Smooth muscle cell (in vitro differentiated cells): ENCODE results near the gene ZNF549. TPM values are rescaled to one million over a fixed set of nuclear protein-coding genes. Genes with fewer than 3 reads are reported as not detected.

ENCODE experiments used
- DNase-seq: peaks from one replicate; lab custom pipeline; 2025; ENCODE audit not compliant: unreplicated experiment; lab: John Stamatoyannopoulos, UW
- H2AFZ ChIP-seq: fragments of 200-600 bp; sonication (generic); 2 replicates; pipeline ENCODE4 v1.6.0; 2016; ENCODE audit warnings: antibody characterized with exemption, low read depth, mild to moderate bottlenecking
- H3F3A ChIP-seq: fragments of 200-600 bp; sonication (generic); 2 replicates; pipeline ENCODE4 v1.6.0; 2017; ENCODE audit warnings: antibody characterized with exemption, low read depth
- H3K27ac ChIP-seq: fragments of 200-600 bp; sonication (generic); 2 replicates; pipeline ENCODE4 v1.5.1; 2016; ENCODE audit warnings: low read depth, mild to moderate bottlenecking
- H3K27me3 ChIP-seq: fragments of 200-600 bp; sonication (generic); 2 replicates; pipeline ENCODE4 v1.6.1; 2016; ENCODE audit warnings: low read depth, mild to moderate bottlenecking
- H3K36me3 ChIP-seq: fragments of 200-600 bp; sonication (generic); 2 replicates; pipeline ENCODE4 v1.5.1; 2016; ENCODE audit warnings: low read depth
- H3K4me1 ChIP-seq: fragments of 200-600 bp; sonication (generic); 2 replicates; pipeline ENCODE4 v1.5.1; 2016; ENCODE audit warnings: low read depth
- H3K4me2 ChIP-seq: fragments of 200-600 bp; sonication (generic); 2 replicates; pipeline ENCODE4 v1.6.0; 2016; ENCODE audit warnings: mild to moderate bottlenecking
- H3K4me3 ChIP-seq: fragments of 200-600 bp; sonication (generic); 2 replicates; pipeline ENCODE4 v1.5.1; 2016; ENCODE audit warnings: mild to moderate bottlenecking
- H3K79me2 ChIP-seq: fragments of 200-600 bp; sonication (generic); 2 replicates; pipeline ENCODE4 v1.6.0; 2016; ENCODE audit warnings: low read depth, mild to moderate bottlenecking
- H3K9ac ChIP-seq: fragments of 200-600 bp; sonication (generic); 2 replicates; pipeline ENCODE4 v1.6.0; 2016; ENCODE audit warnings: low read depth
- H3K9me3 ChIP-seq: fragments of 200-600 bp; sonication (generic); replicated peaks from 2 replicates; pipeline ENCODE4 v1.5.1; 2016; ENCODE audit warnings: low read depth
- H4K20me1 ChIP-seq: fragments of 200-600 bp; sonication (generic); 2 replicates; pipeline ENCODE4 v1.6.0; 2016; ENCODE audit warnings: low read depth
- WGBS: methylation state at CpG from one replicate; pipeline ENCODE4 v1.1.7; 2016; ENCODE audit warnings: low lambda C conversion rate; 5-methylcytosine and 5-hydroxymethylcytosine counted together
- polyA plus RNA-seq: library from polyadenylated mRNA; unstranded; fragments of >200 nt; fragmentation: Nextera tagmentation; extraction: Ambion mirVana; gene quantifications from 2 replicates; pipeline ENCODE4 v1.2.1, GENCODE V29; 2016
- total RNA-seq: library from RNA; depleted of rRNA; stranded (reverse); fragments of >200 nt; gene quantifications from 2 replicates; pipeline ENCODE4 v1.2.3, GENCODE V29; 2014
- TF ChIP-seq, protein P1 (sequence below): fragments of 200-600 bp; sonication (generic); IDR thresholded peaks from 2 replicates; pipeline ENCODE4 v1.5.1; 2017; ENCODE audit warnings: borderline replicate concordance, mild to moderate bottlenecking, antibody characterized with exemption; ENCODE audit not compliant: insufficient read depth, poor library complexity, severe bottlenecking

The ZNF549 gene
- total and polyA plus RNA-seq, 2 experiments from 2014 or later = 4.7 to 7.0 TPM

DNA sequence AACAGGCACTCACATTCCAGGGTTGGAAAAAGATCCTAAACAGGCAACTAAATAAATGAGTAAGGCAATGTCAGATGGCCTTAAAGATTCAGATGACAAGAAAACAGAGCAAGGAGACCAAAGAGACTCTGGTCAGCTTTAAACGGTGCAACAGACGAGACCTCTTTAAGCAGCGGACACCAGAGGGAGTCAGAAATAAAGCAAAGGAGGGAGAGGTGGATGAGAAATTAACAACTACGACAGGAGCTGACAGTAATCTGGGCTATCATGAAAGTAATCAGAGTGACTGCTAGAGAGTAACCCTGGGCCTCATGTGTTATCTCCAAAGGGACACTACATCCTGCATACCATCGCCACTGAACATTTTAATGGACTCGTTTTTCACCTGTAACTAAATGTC, 31.4 kb downstream of the ZNF549 start:
- Histone ChIP-seq H2AFZ (no peak overlapping the region), H3K4me2 (peak overlapping the region; percentile 89), H3K9ac (peak overlapping the region; percentile 66), H3K27me3 (no peaks in the 10 kb centered on the region), H3K4me1 (peaks cover 7% of the 10 kb centered on the region), H4K20me1 (no peaks in the 10 kb centered on the region), H3K4me3 (peak overlapping the region; percentile 80), H3K27ac (no peak overlapping the region), H3F3A (no peaks in the 10 kb centered on the region), H3K79me2 (peaks cover 21% of the 10 kb centered on the region), H3K9me3 (peaks cover 13% of the 10 kb centered on the region), H3K36me3 (peaks cover 20% of the 10 kb centered on the region)
- no peak for DNase-seq
- WGBS = 47% methylated on average over 6 of the region's 6 CpGs
- TF ChIP-seq, protein P1, sequence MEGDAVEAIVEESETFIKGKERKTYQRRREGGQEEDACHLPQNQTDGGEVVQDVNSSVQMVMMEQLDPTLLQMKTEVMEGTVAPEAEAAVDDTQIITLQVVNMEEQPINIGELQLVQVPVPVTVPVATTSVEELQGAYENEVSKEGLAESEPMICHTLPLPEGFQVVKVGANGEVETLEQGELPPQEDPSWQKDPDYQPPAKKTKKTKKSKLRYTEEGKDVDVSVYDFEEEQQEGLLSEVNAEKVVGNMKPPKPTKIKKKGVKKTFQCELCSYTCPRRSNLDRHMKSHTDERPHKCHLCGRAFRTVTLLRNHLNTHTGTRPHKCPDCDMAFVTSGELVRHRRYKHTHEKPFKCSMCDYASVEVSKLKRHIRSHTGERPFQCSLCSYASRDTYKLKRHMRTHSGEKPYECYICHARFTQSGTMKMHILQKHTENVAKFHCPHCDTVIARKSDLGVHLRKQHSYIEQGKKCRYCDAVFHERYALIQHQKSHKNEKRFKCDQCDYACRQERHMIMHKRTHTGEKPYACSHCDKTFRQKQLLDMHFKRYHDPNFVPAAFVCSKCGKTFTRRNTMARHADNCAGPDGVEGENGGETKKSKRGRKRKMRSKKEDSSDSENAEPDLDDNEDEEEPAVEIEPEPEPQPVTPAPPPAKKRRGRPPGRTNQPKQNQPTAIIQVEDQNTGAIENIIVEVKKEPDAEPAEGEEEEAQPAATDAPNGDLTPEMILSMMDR = no peak

DNA sequence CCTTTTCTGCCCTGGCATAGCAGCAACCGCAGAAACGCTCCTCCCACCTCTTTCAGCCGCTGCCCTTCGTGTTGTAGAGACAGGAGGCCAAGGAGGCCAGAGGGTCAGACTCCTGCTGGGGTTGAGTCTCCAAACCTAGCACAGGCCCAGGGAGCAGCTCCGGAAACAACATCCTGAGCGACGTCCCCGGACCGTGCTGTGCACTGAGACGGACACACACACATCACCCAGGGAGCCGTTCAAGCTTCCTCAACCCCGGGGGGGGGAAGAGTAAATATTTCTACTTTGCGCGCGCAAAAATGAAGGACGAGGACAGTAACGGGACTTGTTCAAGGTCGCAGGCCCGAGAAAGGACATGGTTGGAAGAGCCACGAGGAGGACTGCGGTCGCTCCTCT, 31.9 kb downstream of the ZNF549 start:
- Histone ChIP-seq H3K9ac (peak overlapping the region; percentile 66), H3K36me3 (peaks cover 16% of the 10 kb centered on the region), H3K4me2 (peak overlapping the region; percentile 89), H3F3A (no peaks in the 10 kb centered on the region), H3K4me1 (peaks cover 7% of the 10 kb centered on the region), H3K4me3 (peak overlapping the region; percentile 80), H4K20me1 (no peaks in the 10 kb centered on the region), H2AFZ (peak overlapping the region; percentile 86), H3K79me2 (peaks cover 21% of the 10 kb centered on the region), H3K27me3 (no peaks in the 10 kb centered on the region), H3K9me3 (peaks cover 16% of the 10 kb centered on the region), H3K27ac (no peak overlapping the region)
- TF ChIP-seq, protein P1 = no peak
- DNase-seq = no peak
- WGBS = 2% methylated on average over 22 of the region's 22 CpGs

DNA sequence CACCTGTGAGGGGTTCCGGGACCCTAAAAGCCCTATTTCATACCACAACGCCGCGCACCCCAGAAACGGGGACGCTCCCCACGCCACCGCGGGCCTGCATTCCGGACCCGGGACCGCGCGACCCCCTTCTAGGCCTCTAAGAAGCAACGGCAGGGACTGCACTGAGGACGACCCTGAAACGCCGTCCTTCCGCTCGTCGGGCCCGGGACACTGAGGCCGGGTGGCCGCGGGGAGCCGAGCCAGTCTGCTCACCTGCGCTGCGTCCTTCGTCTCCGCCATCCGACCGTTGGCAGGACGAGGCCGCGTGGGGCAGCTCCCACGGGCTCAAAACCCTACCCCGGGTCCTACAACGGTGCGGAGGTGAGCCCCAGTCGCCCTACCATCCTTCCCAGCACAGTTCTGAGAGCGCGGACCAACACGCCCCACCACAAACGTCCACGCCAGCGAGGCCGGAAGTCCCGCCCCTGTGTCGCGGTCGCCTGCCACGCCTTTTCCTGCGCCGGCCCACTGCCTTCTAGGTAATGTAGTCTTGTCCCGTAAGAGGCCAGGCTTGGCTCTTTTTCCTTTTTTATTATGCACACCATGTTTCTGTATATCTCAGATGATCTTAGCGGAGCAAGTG, 32.4 kb downstream of the ZNF549 start, which contains the start of gene ZNF550:
Gene ZNF550 (minus strand): TSS at position 460 of the 622 bp plus-strand sequence. CDS start 181 bp downstream, at position 279.
- H3K9me3 ChIP-seq = peaks cover 21% of the 10 kb centered on the region
- no peaks in the 10 kb centered on the region for H3K27me3 ChIP-seq
- WGBS = 2% methylated on average over 56 of the region's 56 CpGs
- H3K9ac ChIP-seq = peak within 1 kb of the TSS; percentile 66
- H3K4me1 ChIP-seq = peaks cover 7% of the 10 kb centered on the region
- H3K4me3 ChIP-seq = peak within 1 kb of the TSS; percentile 80
- TF ChIP-seq, protein P1 = no peak
- H3K4me2 ChIP-seq = peak within 1 kb of the TSS; percentile 89
- peak; percentile 10 for DNase-seq
- peaks cover 21% of the 10 kb centered on the region for H3K79me2 ChIP-seq
- no peaks in the 10 kb centered on the region for H4K20me1 ChIP-seq
- peak within 1 kb of the TSS; percentile 86 for H2AFZ ChIP-seq
- H3K27ac ChIP-seq = no peak within 1 kb of the TSS
- H3K36me3 ChIP-seq = peaks cover 11% of the 10 kb centered on the region
- no peaks in the 10 kb centered on the region for H3F3A ChIP-seq

DNA sequence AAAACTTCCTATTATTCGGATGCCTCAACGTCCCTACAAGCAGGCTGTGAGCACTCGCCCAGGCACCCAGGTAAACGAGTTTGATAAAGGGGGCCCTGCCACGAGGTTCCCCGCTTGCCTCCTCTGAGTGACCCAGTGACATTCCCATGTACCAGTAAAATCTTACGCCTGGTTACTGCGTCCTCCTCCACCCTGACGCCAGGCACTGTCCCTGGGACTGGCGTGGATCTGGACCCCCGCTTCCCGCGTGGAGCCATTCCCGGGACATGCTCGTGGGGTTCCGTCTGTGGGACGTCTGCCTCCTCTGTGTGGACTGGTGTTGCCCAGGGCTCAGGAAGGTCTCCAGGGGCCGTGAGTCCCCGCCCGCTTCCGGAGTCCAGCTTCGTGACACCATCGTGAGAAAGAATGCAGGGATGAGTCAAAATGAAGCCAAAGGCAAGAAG, 32.9 kb downstream of the ZNF549 start:
- 89% methylated on average over 23 of the region's 23 CpGs for WGBS
- no peak for DNase-seq
- Histone ChIP-seq H3K27ac (no peak overlapping the region), H3K27me3 (no peaks in the 10 kb centered on the region), H3K79me2 (peaks cover 21% of the 10 kb centered on the region), H3K4me1 (peaks cover 7% of the 10 kb centered on the region), H3K4me3 (peak overlapping the region; percentile 80), H3K4me2 (peak overlapping the region; percentile 89), H4K20me1 (no peaks in the 10 kb centered on the region), H3K36me3 (peaks cover 6% of the 10 kb centered on the region), H3F3A (no peaks in the 10 kb centered on the region), H2AFZ (peak overlapping the region; percentile 86), H3K9ac (no peak overlapping the region), H3K9me3 (peaks cover 25% of the 10 kb centered on the region)
- TF ChIP-seq, protein P1 = no peak
